ENCODE measurements around the gene RLN3. TPM values are rescaled to one million over a fixed set of nuclear protein-coding genes. Genes with fewer than 3 reads are reported as not detected.

The RLN3 gene
- polyA plus RNA-seq, 1 donor (not counting 4 experiments of a cell fraction or from before 2014, with no cell fraction given): not detected

- H3K27me3 ChIP-seq (ENCODE audit: control insufficient read depth, extremely low read depth, insufficient read depth, low read length): peaks cover 23% of the 10 kb centered on the region
- no peaks in the 10 kb centered on the region for H3K9me1 ChIP-seq (ENCODE audit: control insufficient read depth, extremely low read depth, insufficient read depth, low read length)
- H3K4me2 ChIP-seq (ENCODE audit: control insufficient read depth, extremely low read depth, insufficient read depth, low read depth, low read length): peak overlapping the region; percentile 91
- FAIRE-seq (no peak), DNase-seq (ENCODE audit: low read depth, low spot score) (no peak)
- H3K36me3 ChIP-seq (ENCODE audit: control insufficient read depth in 2 of 2, extremely low read depth in 1 of 2, insufficient read depth in 2 of 2, low read length in 2 of 2): no peaks in the 10 kb centered on the region
- H2AFZ ChIP-seq (ENCODE audit: control insufficient read depth, low read length): peak overlapping the region; percentile 88
- peaks cover 24% of the 10 kb centered on the region for H3K4me1 ChIP-seq (ENCODE audit: control insufficient read depth, extremely low read depth, insufficient read depth, low read length)
- H3K79me2 ChIP-seq (ENCODE audit: control insufficient read depth, insufficient read depth, low read length): peaks cover 1% of the 10 kb centered on the region
- H3K4me3 ChIP-seq (ENCODE audit: control insufficient read depth in 2 of 3, extremely low read depth in 1 of 3, insufficient read depth in 2 of 3, low read depth in 1 of 3, low read length in 3 of 3): peak overlapping the region; percentile 61 to 98 (median 87)
- dilution Hi-C loops (cut with MboI; ENCODE audit: extremely low pct_ligation_motif_present, low sequenced_read_pairs): no loop called here
- no peaks in the 10 kb centered on the region for H4K20me1 ChIP-seq (ENCODE audit: control insufficient read depth, extremely low read depth, insufficient read depth, low read length)
- TF ChIP-seq CTCF (optimal IDR thresholded peaks at IDR 0.05 in 1 of 3, IDR thresholded peaks at IDR 0.05 in 1 of 3, conservative IDR thresholded peaks at IDR 0.05 in 1 of 3; ENCODE audit: extremely low read depth in 1 of 3, insufficient read depth in 2 of 3, low read length in 3 of 3): no peak
- H3K27ac ChIP-seq (ENCODE audit: control insufficient read depth, insufficient read depth, low read length): peak overlapping the region; percentile 31
- peak overlapping the region; percentile 74 for H3K9ac ChIP-seq (ENCODE audit: control insufficient read depth, extremely low read depth, insufficient read depth, low read length)
- no peaks in the 10 kb centered on the region for H3K9me3 ChIP-seq (ENCODE audit: control insufficient read depth, low read depth, low read length)
Observed at GRCh38 chr19:14073925-14074838, 46.2 kb downstream of the RLN3 start.

- Histone ChIP-seq H3K4me2 (ENCODE audit: control insufficient read depth, extremely low read depth, insufficient read depth, low read depth, low read length) (no peak overlapping the region), H3K27ac (ENCODE audit: control insufficient read depth, insufficient read depth, low read length) (no peak overlapping the region), H4K20me1 (ENCODE audit: control insufficient read depth, extremely low read depth, insufficient read depth, low read length) (no peaks in the 10 kb centered on the region), H3K9ac (ENCODE audit: control insufficient read depth, extremely low read depth, insufficient read depth, low read length) (no peak overlapping the region), H3K9me1 (ENCODE audit: control insufficient read depth, extremely low read depth, insufficient read depth, low read length) (no peaks in the 10 kb centered on the region), H3K4me3 (ENCODE audit: control insufficient read depth in 2 of 3, extremely low read depth in 1 of 3, insufficient read depth in 2 of 3, low read depth in 1 of 3, low read length in 3 of 3) (no peak overlapping the region), H3K9me3 (ENCODE audit: control insufficient read depth, low read depth, low read length) (no peaks in the 10 kb centered on the region), H3K27me3 (ENCODE audit: control insufficient read depth, extremely low read depth, insufficient read depth, low read length) (no peaks in the 10 kb centered on the region), H3K4me1 (ENCODE audit: control insufficient read depth, extremely low read depth, insufficient read depth, low read length) (peaks cover 29% of the 10 kb centered on the region), H2AFZ (ENCODE audit: control insufficient read depth, low read length) (no peak overlapping the region), H3K36me3 (ENCODE audit: control insufficient read depth in 2 of 2, extremely low read depth in 1 of 2, insufficient read depth in 2 of 2, low read length in 2 of 2) (no peaks in the 10 kb centered on the region), H3K79me2 (ENCODE audit: control insufficient read depth, insufficient read depth, low read length) (peaks cover 1% of the 10 kb centered on the region)
- FAIRE-seq: no peak
- TF ChIP-seq CTCF (optimal IDR thresholded peaks at IDR 0.05 in 1 of 3, IDR thresholded peaks at IDR 0.05 in 1 of 3, conservative IDR thresholded peaks at IDR 0.05 in 1 of 3; ENCODE audit: extremely low read depth in 1 of 3, insufficient read depth in 2 of 3, low read length in 3 of 3) (no peak), EZH2 (IDR thresholded peaks at IDR 0.05; ENCODE audit: low read length) (no peak)
- no peak for DNase-seq (ENCODE audit: low read depth, low spot score)
- dilution Hi-C loops (cut with MboI; ENCODE audit: extremely low pct_ligation_motif_present, low sequenced_read_pairs): no loop called here
Observed at GRCh38 chr19:14078411-14078810, 50.5 kb downstream of the RLN3 start.

Other genes with a start within 250 kb of the RLN3 start
- 0.71 to 1.1 TPM (median 1.00 TPM) in 3 replicates for gene ZSWIM4, start 232.7 kb upstream of the RLN3 start, polyA plus RNA-seq
- 0.18 TPM in 1 of 3 replicates, not detected in the others for gene NANOS3, start 151.0 kb upstream of the RLN3 start, polyA plus RNA-seq
- gene BRME1, start 122.0 kb upstream of the RLN3 start, polyA plus RNA-seq: 0.22 to 0.57 TPM (median 0.26 TPM) in 3 replicates
- gene CC2D1A, start 121.9 kb upstream of the RLN3 start, polyA plus RNA-seq: 11.2 to 15.6 TPM (median 14.7 TPM) in 3 replicates
- 1.0 to 2.1 TPM (median 1.5 TPM) in 3 replicates for gene PODNL1, start 89.7 kb upstream of the RLN3 start, polyA plus RNA-seq
- gene DCAF15, start 75.6 kb upstream of the RLN3 start, polyA plus RNA-seq: 15.1 to 22.2 TPM (median 18.7 TPM) in 3 replicates
- 0.45 to 0.97 TPM (median 0.48 TPM) in 3 replicates for gene RFX1, start 21.8 kb upstream of the RLN3 start, polyA plus RNA-seq
- 2.2 to 3.0 TPM (median 2.8 TPM) in 3 replicates for gene IL27RA, start 3.6 kb downstream of the RLN3 start, polyA plus RNA-seq
- not detected in 3 replicates for gene PALM3, start 33.9 kb downstream of the RLN3 start, polyA plus RNA-seq
- 0.79 to 1.2 TPM (median 0.96 TPM) in 3 replicates for gene MISP3, start 44.6 kb downstream of the RLN3 start, polyA plus RNA-seq
- gene C19orf67, start 57.6 kb downstream of the RLN3 start, polyA plus RNA-seq: not detected in 3 replicates
- 5.3 to 11.3 TPM (median 7.3 TPM) in 3 replicates for gene SAMD1, start 62.6 kb downstream of the RLN3 start, polyA plus RNA-seq
- gene PRKACA, start 89.6 kb downstream of the RLN3 start, polyA plus RNA-seq: 10.1 to 57.2 TPM (median 13.7 TPM) in 3 replicates
- gene ASF1B, start 108.4 kb downstream of the RLN3 start, polyA plus RNA-seq: 2.1 to 13.1 TPM (median 7.8 TPM) in 3 replicates
- 3.2 to 6.8 TPM (median 4.6 TPM) in 3 replicates for gene ADGRL1, start 178.0 kb downstream of the RLN3 start, polyA plus RNA-seq

All from keratinocyte (primary cell).